HCT116 (cell line): Measurements from ENCODE around the gene ADARB2. TPM values are rescaled to one million over a fixed set of nuclear protein-coding genes. Genes with fewer than 3 reads are reported as not detected.

ENCODE experiments used
- ATAC-seq: fragments of 200-7000 bp; cut with Tn5 transposase; 2 replicates; pipeline ENCODE4 v1.9.1; 2020; ENCODE audit warnings: mild to moderate bottlenecking, moderate library complexity
- BruUV-seq: library from RNA; stranded (reverse); fragments of 400-500 nt; replicated peaks from 2 replicates; lab custom pipeline; 2021; lab: Mats Ljungman, UMichigan
- CTCF ChIA-PET: fragments of 300-600 bp; sonication (Branson Sonifier 250); formaldehyde crosslinking; loops from one replicate; lab custom pipeline; 2021; ENCODE audit warnings: antibody characterized with exemption; lab: Charles Lee
- POLR2A ChIA-PET: fragments of 300-600, 350-600 bp; sonication (Branson Sonifier 250); formaldehyde crosslinking; loops from one replicate; lab custom pipeline; 2021; ENCODE audit warnings: antibody characterized with exemption; lab: Charles Lee
- RAD21 ChIA-PET, 2 experiments: fragments of 300-600 bp; sonication (Branson Sonifier 250); formaldehyde crosslinking; loops; one replicate each; lab custom pipeline; 2023; ENCODE audit warnings: low total read pairs in 2 of 2; ENCODE audit not compliant: uncharacterized antibody in 2 of 2, unreplicated experiment in 2 of 2, low non-redundant PET in 1 of 2; lab: Charles Lee
- DNase-seq: peaks from one replicate; pipeline ENCODE4 v3.0.0-alpha.2; 2010; ENCODE audit warnings: low read depth, low spot score
- H2AFZ ChIP-seq: fragments of 200-600 bp; shearing (Covaris generic), sonication (generic); 2 replicates; pipeline ENCODE4 v1.6.1; 2017; ENCODE audit warnings: low read depth, mixed run types, mixed read lengths, antibody characterized with exemption, low read length; ENCODE audit not compliant: poor library complexity, severe bottlenecking
- H3K27ac ChIP-seq: 2 replicates; pipeline ENCODE4 v1.5.1; 2012; ENCODE audit warnings: low read depth, low read length
- H3K27me3 ChIP-seq: fragments of 200-600 bp; sonication (generic); 2 replicates; pipeline ENCODE4 v1.6.1; 2016; ENCODE audit warnings: mixed run types, low read length, mixed read lengths; ENCODE audit not compliant: insufficient read depth
- H3K36me3 ChIP-seq, 2 experiments: fragments of 200-500 bp in 1 of 2; fragments of 200-600 bp in 1 of 2; sonication (Bioruptor generic) in 1 of 2; sonication (generic) in 1 of 2; 2 replicates each; pipeline versions ENCODE4 v1.5.1 to v1.6.1; 2014 to 2016; ENCODE audit warnings: low read length in 2 of 2, inconsistent platforms in 1 of 2, mixed read lengths in 1 of 2, mixed run types in 1 of 2; ENCODE audit not compliant: insufficient read depth in 2 of 2, control insufficient read depth in 1 of 2
- H3K4me1 ChIP-seq, 2 experiments: fragments of 200-600 bp in 1 of 2; sonication (generic) in 1 of 2; 2 replicates each; pipeline versions ENCODE4 v1.5.1 to v1.6.1; 2012 to 2017; ENCODE audit warnings: low read length in 2 of 2, inconsistent platforms in 1 of 2, mild to moderate bottlenecking in 1 of 2, mixed read lengths in 1 of 2, mixed run types in 1 of 2, moderate library complexity in 1 of 2; ENCODE audit not compliant: insufficient read depth in 2 of 2, control insufficient read depth in 1 of 2
- H3K4me2 ChIP-seq: fragments of 200-600 bp; sonication (generic); 2 replicates; pipeline ENCODE4 v1.6.1; 2017; ENCODE audit warnings: mixed run types, low read length, mixed read lengths
- H3K4me3 ChIP-seq, 2 experiments: fragments of 200-600 bp in 1 of 2; sonication (generic) in 1 of 2; replicated peaks in 1 of 2; 2 replicates each; pipeline ENCODE4 v1.5.1; 2011 to 2016; ENCODE audit warnings: low read length in 2 of 2, control low read depth in 1 of 2, low read depth in 1 of 2, mild to moderate bottlenecking in 1 of 2, mixed read lengths in 1 of 2, mixed run types in 1 of 2
- H3K79me2 ChIP-seq: fragments of 200-600 bp; sonication (generic); 2 replicates; pipeline ENCODE4 v1.6.1; 2017; ENCODE audit warnings: mild to moderate bottlenecking, mixed run types, low read length, moderate library complexity, mixed read lengths; ENCODE audit not compliant: insufficient read depth
- H3K9ac ChIP-seq: fragments of 200-600 bp; sonication (generic); 2 replicates; pipeline ENCODE4 v1.6.1; 2016; ENCODE audit warnings: low read length, mixed read lengths
- H3K9me2 ChIP-seq: fragments of 200-600 bp; sonication (generic), shearing (Covaris generic); 2 replicates; pipeline ENCODE4 v1.6.1; 2017; ENCODE audit warnings: mixed run types, mild to moderate bottlenecking, moderate library complexity; ENCODE audit not compliant: insufficient read depth
- H3K9me3 ChIP-seq, 2 experiments: fragments of 200-500 bp in 1 of 2; fragments of 200-600 bp in 1 of 2; sonication (Bioruptor generic) in 1 of 2; sonication (generic) in 1 of 2; 2 replicates each; pipeline ENCODE4 v1.6.1; 2014 to 2017; ENCODE audit warnings: low read length in 2 of 2, mixed read lengths in 2 of 2, inconsistent platforms in 1 of 2, low read depth in 1 of 2, mild to moderate bottlenecking in 1 of 2, mixed run types in 1 of 2, moderate library complexity in 1 of 2; ENCODE audit not compliant: control insufficient read depth in 1 of 2, insufficient read depth in 1 of 2
- H4K20me1 ChIP-seq: fragments of 200-600 bp; sonication (generic), shearing (Covaris generic); 2 replicates; pipeline ENCODE4 v1.6.1; 2017; ENCODE audit warnings: mixed run types, mild to moderate bottlenecking, moderate library complexity; ENCODE audit not compliant: insufficient read depth
- CBX3 ChIP-seq: IDR thresholded peaks from 2 replicates; pipeline ENCODE4 v1.6.1; 2012; ENCODE audit warnings: low read depth
- ELF1 ChIP-seq: IDR thresholded peaks from 2 replicates; pipeline ENCODE4 v1.6.1; 2012; ENCODE audit warnings: low read depth, borderline replicate concordance
- MAX ChIP-seq: IDR thresholded peaks from 2 replicates; pipeline ENCODE4 v1.6.1; 2012
- REST ChIP-seq: IDR thresholded peaks from 2 replicates; pipeline ENCODE4 v1.6.1; 2012; ENCODE audit warnings: low read depth
- SRF ChIP-seq: IDR thresholded peaks from 2 replicates; pipeline ENCODE4 v1.6.1; 2012; ENCODE audit warnings: low read depth
- ZFX ChIP-seq: fragments of 450-650 bp; IDR thresholded peaks from 2 replicates; pipeline ENCODE4 v1.6.1; 2017
- intact Hi-C: fragments of 100-400 bp; cut with micrococcal nuclease; formaldehyde crosslinking; loops from 2 replicates; pipeline ENCODE4 v1.10.0; 2022
- total RNA-seq: library from RNA; stranded (reverse); gene quantifications from one replicate; pipeline ENCODE4 v1.2.1, GENCODE V29; 2021; ENCODE audit not compliant: unreplicated experiment

Gene ADARB2
- total RNA-seq, 1 experiment from 2014 or later = not detected

- Histone ChIP-seq H3K27me3 (no peaks in the 10 kb centered on the region), H3K9ac (no peak overlapping the region), H3K9me3 (no peaks in the 10 kb centered on the region), H4K20me1 (no peaks in the 10 kb centered on the region), H3K79me2 (no peaks in the 10 kb centered on the region), H3K36me3 (no peaks in the 10 kb centered on the region), H3K4me1 (no peaks in the 10 kb centered on the region), H3K4me2 (no peak overlapping the region), H3K27ac (no peak overlapping the region), H2AFZ (no peak overlapping the region), H3K9me2 (no peaks in the 10 kb centered on the region), H3K4me3 (no peak overlapping the region)
- no peak for TF ChIP-seq ELF1
- no peak for TF ChIP-seq ZFX
- no peak for TF ChIP-seq CBX3
- DNase-seq (no peak), ATAC-seq (no peak)
- CTCF ChIA-PET = no interaction called here
- no TSS peak for BruUV-seq
- POLR2A ChIA-PET = no interaction called here
- RAD21 ChIA-PET = no interaction called here
- intact Hi-C loops = no loop called here
Measured at GRCh38 chr10:1684991-1685390, 52.3 kb downstream of the ADARB2 start.

- Histone ChIP-seq H4K20me1 (no peaks in the 10 kb centered on the region), H2AFZ (no peak overlapping the region), H3K36me3 (no peaks in the 10 kb centered on the region), H3K9ac (no peak overlapping the region), H3K9me2 (no peaks in the 10 kb centered on the region), H3K9me3 (no peaks in the 10 kb centered on the region), H3K4me2 (no peak overlapping the region), H3K79me2 (no peaks in the 10 kb centered on the region), H3K4me3 (no peak overlapping the region), H3K27ac (no peak overlapping the region), H3K27me3 (no peaks in the 10 kb centered on the region), H3K4me1 (no peaks in the 10 kb centered on the region)
- TF ChIP-seq MAX (no peak), REST (no peak), SRF (no peak)
- ChIA-PET RAD21 (no interaction called here), POLR2A (no interaction called here), CTCF (no interaction called here)
- no peak for DNase-seq
- no TSS peak for BruUV-seq
- intact Hi-C loops = no loop called here
- ATAC-seq = no peak
Measured at GRCh38 chr10:1683649-1684048, 53.7 kb downstream of the ADARB2 start.
